ENCODE results near the gene MXRA8. TPM values are rescaled to one million over a fixed set of nuclear protein-coding genes. Genes with fewer than 3 reads are reported as not detected.

Gene MXRA8
- total RNA-seq, 1 donor from 2014 or later, result 24.3 TPM

DNA sequence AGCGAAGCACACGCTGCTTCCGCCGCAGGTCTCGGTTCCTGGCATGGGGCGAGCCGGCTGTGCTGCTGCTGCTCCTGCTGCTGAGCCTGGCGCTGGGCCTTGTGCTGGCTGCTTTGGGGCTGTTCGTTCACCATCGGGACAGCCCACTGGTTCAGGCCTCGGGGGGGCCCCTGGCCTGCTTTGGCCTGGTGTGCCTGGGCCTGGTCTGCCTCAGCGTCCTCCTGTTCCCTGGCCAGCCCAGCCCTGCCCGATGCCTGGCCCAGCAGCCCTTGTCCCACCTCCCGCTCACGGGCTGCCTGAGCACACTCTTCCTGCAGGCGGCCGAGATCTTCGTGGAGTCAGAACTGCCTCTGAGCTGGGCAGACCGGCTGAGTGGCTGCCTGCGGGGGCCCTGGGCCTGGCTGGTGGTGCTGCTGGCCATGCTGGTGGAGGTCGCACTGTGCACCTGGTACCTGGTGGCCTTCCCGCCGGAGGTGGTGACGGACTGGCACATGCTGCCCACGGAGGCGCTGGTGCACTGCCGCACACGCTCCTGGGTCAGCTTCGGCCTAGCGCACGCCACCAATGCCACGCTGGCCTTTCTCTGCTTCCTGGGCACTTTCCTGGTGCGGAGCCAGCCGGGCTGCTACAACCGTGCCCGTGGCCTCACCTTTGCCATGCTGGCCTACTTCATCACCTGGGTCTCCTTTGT, 24.7 kb downstream of the MXRA8 start:
- no peaks in the 10 kb centered on the region for H3K4me1 Mint-ChIP-seq (ENCODE audit: low read depth)
- DNase-seq (ENCODE audit: low spot score, unreplicated experiment), result no peak
- no peaks in the 10 kb centered on the region for H3K36me3 Mint-ChIP-seq (ENCODE audit: insufficient read depth)
- no peaks in the 10 kb centered on the region for H3K9me3 Mint-ChIP-seq (ENCODE audit: low read depth)
- H3K27me3 Mint-ChIP-seq, result no peaks in the 10 kb centered on the region
- TF ChIP-seq, protein P1, sequence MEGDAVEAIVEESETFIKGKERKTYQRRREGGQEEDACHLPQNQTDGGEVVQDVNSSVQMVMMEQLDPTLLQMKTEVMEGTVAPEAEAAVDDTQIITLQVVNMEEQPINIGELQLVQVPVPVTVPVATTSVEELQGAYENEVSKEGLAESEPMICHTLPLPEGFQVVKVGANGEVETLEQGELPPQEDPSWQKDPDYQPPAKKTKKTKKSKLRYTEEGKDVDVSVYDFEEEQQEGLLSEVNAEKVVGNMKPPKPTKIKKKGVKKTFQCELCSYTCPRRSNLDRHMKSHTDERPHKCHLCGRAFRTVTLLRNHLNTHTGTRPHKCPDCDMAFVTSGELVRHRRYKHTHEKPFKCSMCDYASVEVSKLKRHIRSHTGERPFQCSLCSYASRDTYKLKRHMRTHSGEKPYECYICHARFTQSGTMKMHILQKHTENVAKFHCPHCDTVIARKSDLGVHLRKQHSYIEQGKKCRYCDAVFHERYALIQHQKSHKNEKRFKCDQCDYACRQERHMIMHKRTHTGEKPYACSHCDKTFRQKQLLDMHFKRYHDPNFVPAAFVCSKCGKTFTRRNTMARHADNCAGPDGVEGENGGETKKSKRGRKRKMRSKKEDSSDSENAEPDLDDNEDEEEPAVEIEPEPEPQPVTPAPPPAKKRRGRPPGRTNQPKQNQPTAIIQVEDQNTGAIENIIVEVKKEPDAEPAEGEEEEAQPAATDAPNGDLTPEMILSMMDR (IDR thresholded peaks at IDR 0.05; ENCODE audit: unreplicated experiment), result no peak
- no peak overlapping the region for H3K4me3 Mint-ChIP-seq (ENCODE audit: low read depth)
- H3K27ac Mint-ChIP-seq, result no peak overlapping the region

DNA sequence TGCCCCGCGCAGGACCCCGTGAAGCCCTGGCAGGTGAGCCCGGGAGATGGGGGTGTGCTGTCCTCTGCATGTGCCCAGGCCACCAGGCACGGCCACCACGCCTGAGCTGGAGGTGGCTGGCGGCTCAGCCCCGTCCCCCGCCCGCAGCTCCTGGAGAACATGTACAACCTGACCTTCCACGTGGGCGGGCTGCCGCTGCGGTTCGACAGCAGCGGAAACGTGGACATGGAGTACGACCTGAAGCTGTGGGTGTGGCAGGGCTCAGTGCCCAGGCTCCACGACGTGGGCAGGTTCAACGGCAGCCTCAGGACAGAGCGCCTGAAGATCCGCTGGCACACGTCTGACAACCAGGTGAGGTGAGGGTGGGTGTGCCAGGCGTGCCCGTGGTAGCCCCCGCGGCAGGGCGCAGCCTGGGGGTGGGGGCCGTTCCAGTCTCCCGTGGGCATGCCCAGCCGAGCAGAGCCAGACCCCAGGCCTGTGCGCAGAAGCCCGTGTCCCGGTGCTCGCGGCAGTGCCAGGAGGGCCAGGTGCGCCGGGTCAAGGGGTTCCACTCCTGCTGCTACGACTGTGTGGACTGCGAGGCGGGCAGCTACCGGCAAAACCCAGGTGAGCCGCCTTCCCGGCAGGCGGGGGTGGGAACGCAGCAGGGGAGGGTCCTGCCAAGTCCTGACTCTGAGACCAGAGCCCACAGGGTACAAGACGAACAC, 25.4 kb downstream of the MXRA8 start:
- TF ChIP-seq, protein P1 (IDR thresholded peaks at IDR 0.05; ENCODE audit: unreplicated experiment), result no peak
- H3K4me3 Mint-ChIP-seq (ENCODE audit: low read depth), result no peak overlapping the region
- no peaks in the 10 kb centered on the region for H3K36me3 Mint-ChIP-seq (ENCODE audit: insufficient read depth)
- no peaks in the 10 kb centered on the region for H3K27me3 Mint-ChIP-seq
- H3K9me3 Mint-ChIP-seq (ENCODE audit: low read depth), result no peaks in the 10 kb centered on the region
- no peaks in the 10 kb centered on the region for H3K4me1 Mint-ChIP-seq (ENCODE audit: low read depth)
- H3K27ac Mint-ChIP-seq, result no peak overlapping the region
- no peak for DNase-seq (ENCODE audit: low spot score, unreplicated experiment)

DNA sequence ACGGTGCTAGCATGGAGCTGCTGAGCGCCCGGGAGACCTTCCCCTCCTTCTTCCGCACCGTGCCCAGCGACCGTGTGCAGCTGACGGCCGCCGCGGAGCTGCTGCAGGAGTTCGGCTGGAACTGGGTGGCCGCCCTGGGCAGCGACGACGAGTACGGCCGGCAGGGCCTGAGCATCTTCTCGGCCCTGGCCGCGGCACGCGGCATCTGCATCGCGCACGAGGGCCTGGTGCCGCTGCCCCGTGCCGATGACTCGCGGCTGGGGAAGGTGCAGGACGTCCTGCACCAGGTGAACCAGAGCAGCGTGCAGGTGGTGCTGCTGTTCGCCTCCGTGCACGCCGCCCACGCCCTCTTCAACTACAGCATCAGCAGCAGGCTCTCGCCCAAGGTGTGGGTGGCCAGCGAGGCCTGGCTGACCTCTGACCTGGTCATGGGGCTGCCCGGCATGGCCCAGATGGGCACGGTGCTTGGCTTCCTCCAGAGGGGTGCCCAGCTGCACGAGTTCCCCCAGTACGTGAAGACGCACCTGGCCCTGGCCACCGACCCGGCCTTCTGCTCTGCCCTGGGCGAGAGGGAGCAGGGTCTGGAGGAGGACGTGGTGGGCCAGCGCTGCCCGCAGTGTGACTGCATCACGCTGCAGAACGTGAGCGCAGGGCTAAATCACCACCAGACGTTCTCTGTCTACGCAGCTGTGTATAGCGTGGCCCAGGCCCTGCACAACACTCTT, 26.2 kb downstream of the MXRA8 start:
- Mint-ChIP-seq H3K9me3 (ENCODE audit: low read depth) (no peaks in the 10 kb centered on the region), H3K27ac (no peak overlapping the region), H3K36me3 (ENCODE audit: insufficient read depth) (no peaks in the 10 kb centered on the region), H3K4me3 (ENCODE audit: low read depth) (no peak overlapping the region), H3K27me3 (no peaks in the 10 kb centered on the region), H3K4me1 (ENCODE audit: low read depth) (no peaks in the 10 kb centered on the region)
- TF ChIP-seq, protein P1 (IDR thresholded peaks at IDR 0.05; ENCODE audit: unreplicated experiment), result no peak
- DNase-seq (ENCODE audit: low spot score, unreplicated experiment), result no peak

DNA sequence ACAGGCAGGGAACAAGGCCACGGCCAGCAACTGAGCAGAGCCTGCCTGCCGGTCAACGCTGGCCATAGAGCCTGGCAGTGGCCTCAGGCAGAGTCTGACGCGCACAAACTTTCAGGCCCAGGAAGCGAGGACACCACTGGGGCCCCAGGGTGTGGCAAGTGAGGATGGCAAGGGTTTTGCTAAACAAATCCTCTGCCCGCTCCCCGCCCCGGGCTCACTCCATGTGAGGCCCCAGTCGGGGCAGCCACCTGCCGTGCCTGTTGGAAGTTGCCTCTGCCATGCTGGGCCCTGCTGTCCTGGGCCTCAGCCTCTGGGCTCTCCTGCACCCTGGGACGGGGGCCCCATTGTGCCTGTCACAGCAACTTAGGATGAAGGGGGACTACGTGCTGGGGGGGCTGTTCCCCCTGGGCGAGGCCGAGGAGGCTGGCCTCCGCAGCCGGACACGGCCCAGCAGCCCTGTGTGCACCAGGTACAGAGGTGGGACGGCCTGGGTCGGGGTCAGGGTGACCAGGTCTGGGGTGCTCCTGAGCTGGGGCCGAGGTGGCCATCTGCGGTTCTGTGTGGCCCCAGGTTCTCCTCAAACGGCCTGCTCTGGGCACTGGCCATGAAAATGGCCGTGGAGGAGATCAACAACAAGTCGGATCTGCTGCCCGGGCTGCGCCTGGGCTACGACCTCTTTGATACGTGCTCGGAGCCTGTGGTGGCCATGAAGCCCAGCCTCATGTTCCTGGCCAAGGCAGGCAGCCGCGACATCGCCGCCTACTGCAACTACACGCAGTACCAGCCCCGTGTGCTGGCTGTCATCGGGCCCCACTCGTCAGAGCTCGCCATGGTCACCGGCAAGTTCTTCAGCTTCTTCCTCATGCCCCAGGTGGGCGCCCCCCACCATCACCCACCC, 27.0 kb downstream of the MXRA8 start, which contains the start of gene TAS1R3:
TSS of gene TAS1R3 (plus strand) at position 213 of the 898 bp plus-strand sequence. CDS start at position 279, 66 bp downstream.
- Mint-ChIP-seq H3K4me1 (ENCODE audit: low read depth) (no peaks in the 10 kb centered on the region), H3K27ac (no peak within 1 kb of the TSS), H3K27me3 (no peaks in the 10 kb centered on the region), H3K36me3 (ENCODE audit: insufficient read depth) (no peaks in the 10 kb centered on the region), H3K4me3 (ENCODE audit: low read depth) (no peak within 1 kb of the TSS), H3K9me3 (ENCODE audit: low read depth) (no peaks in the 10 kb centered on the region)
- TF ChIP-seq, protein P1 (IDR thresholded peaks at IDR 0.05; ENCODE audit: unreplicated experiment), result no peak
- no peak for DNase-seq (ENCODE audit: low spot score, unreplicated experiment)

Measured in progenitor cell of endocrine pancreas (in vitro differentiated cells).